A549 (cell line): ENCODE measurements around the gene KYNU.

ENCODE experiments used
- CTCF ChIP-seq: fragments of >200 bp; sonication (Bioruptor Twin); formaldehyde crosslinking; IDR thresholded peaks from 3 replicates; pipeline ENCODE4 v1.5.1; 2016
- HES2 ChIP-seq: fragments of >200 bp; sonication (Bioruptor Twin); formaldehyde crosslinking; IDR thresholded peaks from 2 replicates; pipeline ENCODE4 v1.6.1; 2016
- POLR2A ChIP-seq: IDR thresholded peaks from 2 replicates; pipeline ENCODE4 v1.6.1; 2012; ENCODE audit warnings: mild to moderate bottlenecking, low read length
- USF2 ChIP-seq: fragments of 450-650 bp; IDR thresholded peaks from 2 replicates; pipeline ENCODE4 v1.6.1; 2014; ENCODE audit warnings: antibody characterized with exemption

- TF ChIP-seq POLR2A (no peak), CTCF (no peak), USF2 (no peak), HES2 (no peak)
These were observed 59.9 kb downstream of the KYNU start for GRCh38 chr2:142937347-142937746.
